Muscle of back (tissue), 11 donors: ENCODE results near the gene PEX14. TPM values are rescaled to one million over a fixed set of nuclear protein-coding genes. Genes with fewer than 3 reads are reported as not detected.
A peak's percentile ranks its signal among the peaks of the same experiment; 100 is the strongest.

Source experiments
- DNase-seq, 3 donors: peaks; one replicate each; pipeline versions ENCODE4 v3.0.0 to v3.0.0-alpha.2; 2013
- polyA plus RNA-seq, 10 donors: library from polyadenylated mRNA; unstranded; fragments of 120-200 nt; gene quantifications; one replicate each; pipeline ENCODE4 v1.2.1, GENCODE V29; 2013; ENCODE audit not compliant: insufficient read length in 10 of 10

Gene PEX14
- polyA plus RNA-seq, 10 donors = 11.2 to 14.8 (median 13.6) TPM

- DNase-seq = no peak
These were observed 141.4 kb downstream of the PEX14 start for GRCh38 chr1:10615932-10616671.

- no peak for DNase-seq
These were observed 141.9 kb downstream of the PEX14 start for GRCh38 chr1:10616696-10617095.

- DNase-seq = no peak
These were observed 142.6 kb downstream of the PEX14 start for GRCh38 chr1:10617318-10617717.

- no peak for DNase-seq
These were observed 143.5 kb downstream of the PEX14 start for GRCh38 chr1:10617931-10618885.

- no peak for DNase-seq
These were observed 146.0 kb downstream of the PEX14 start for GRCh38 chr1:10620776-10621175.

- no peak for DNase-seq
These were observed 147.2 kb downstream of the PEX14 start for GRCh38 chr1:10621906-10622305.

GRCh38 chr1:10622910-10623685 lies 148.3 kb downstream of the PEX14 start:
- DNase-seq = no peak

- no peak for DNase-seq
These were observed 149.0 kb downstream of the PEX14 start for GRCh38 chr1:10623686-10624145.

GRCh38 chr1:10624256-10625050 lies 149.7 kb downstream of the PEX14 start:
- no peak for DNase-seq

GRCh38 chr1:10625076-10625475 lies 150.3 kb downstream of the PEX14 start:
- no peak for DNase-seq

- DNase-seq = peak in 2 of 3 donors; percentile 58 to 83
These were observed 150.8 kb downstream of the PEX14 start for GRCh38 chr1:10625554-10625953.

GRCh38 chr1:10626131-10626731 lies 151.5 kb downstream of the PEX14 start:
- DNase-seq = peak in 1 of 3 donors; percentile 54

- DNase-seq = no peak
These were observed 152.2 kb downstream of the PEX14 start for GRCh38 chr1:10626791-10627410.

- peak in 1 of 3 donors; percentile 60 for DNase-seq
These were observed 153.9 kb downstream of the PEX14 start for GRCh38 chr1:10628685-10629084.

- no peak for DNase-seq
These were observed 154.5 kb downstream of the PEX14 start for GRCh38 chr1:10629091-10629815.

GRCh38 chr1:10629816-10630571 lies 155.2 kb downstream of the PEX14 start:
- DNase-seq = no peak

GRCh38 chr1:10630661-10631120 lies 155.9 kb downstream of the PEX14 start:
- no peak for DNase-seq

- no peak for DNase-seq
These were observed 156.5 kb downstream of the PEX14 start for GRCh38 chr1:10631121-10631810.
